AG09319 (cell line): ENCODE results near the gene CERS4.
A peak's percentile ranks its signal among the peaks of the same experiment; 100 is the strongest.

ENCODE experiments used
- DNase-seq: peaks from one replicate; pipeline ENCODE4 v3.0.0-alpha.2; 2010; ENCODE audit warnings: low read depth; ENCODE audit errors: extremely low read depth
- TF ChIP-seq, protein P1 (sequence below): IDR thresholded peaks from 2 replicates; pipeline ENCODE4 v1.5.1; 2011; ENCODE audit warnings: low read depth, mild to moderate bottlenecking, inconsistent platforms, low read length, moderate library complexity

CERS4 gene

DNA sequence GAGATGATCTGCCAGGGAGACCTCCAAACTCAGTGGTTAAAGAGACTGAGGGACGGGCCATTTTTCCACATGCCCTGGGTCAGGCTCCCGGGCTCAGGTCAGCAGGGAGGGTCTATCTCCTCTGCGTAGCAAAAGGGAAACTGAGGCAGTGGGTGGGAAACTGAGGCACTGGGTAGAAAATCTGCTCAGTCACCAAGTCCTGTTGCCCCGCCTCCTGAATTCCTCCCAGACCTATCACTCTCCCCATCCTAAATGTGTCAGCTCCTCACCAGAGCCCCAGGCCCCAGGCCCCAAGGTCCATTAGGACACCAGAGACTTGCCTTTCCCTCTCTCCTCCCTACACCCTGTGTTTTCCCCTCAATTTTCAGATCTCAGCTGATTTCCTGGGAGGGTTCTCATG, 96.6 kb downstream of the CERS4 start:
- TF ChIP-seq, protein P1, sequence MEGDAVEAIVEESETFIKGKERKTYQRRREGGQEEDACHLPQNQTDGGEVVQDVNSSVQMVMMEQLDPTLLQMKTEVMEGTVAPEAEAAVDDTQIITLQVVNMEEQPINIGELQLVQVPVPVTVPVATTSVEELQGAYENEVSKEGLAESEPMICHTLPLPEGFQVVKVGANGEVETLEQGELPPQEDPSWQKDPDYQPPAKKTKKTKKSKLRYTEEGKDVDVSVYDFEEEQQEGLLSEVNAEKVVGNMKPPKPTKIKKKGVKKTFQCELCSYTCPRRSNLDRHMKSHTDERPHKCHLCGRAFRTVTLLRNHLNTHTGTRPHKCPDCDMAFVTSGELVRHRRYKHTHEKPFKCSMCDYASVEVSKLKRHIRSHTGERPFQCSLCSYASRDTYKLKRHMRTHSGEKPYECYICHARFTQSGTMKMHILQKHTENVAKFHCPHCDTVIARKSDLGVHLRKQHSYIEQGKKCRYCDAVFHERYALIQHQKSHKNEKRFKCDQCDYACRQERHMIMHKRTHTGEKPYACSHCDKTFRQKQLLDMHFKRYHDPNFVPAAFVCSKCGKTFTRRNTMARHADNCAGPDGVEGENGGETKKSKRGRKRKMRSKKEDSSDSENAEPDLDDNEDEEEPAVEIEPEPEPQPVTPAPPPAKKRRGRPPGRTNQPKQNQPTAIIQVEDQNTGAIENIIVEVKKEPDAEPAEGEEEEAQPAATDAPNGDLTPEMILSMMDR, result no peak
- DNase-seq, result no peak

DNA sequence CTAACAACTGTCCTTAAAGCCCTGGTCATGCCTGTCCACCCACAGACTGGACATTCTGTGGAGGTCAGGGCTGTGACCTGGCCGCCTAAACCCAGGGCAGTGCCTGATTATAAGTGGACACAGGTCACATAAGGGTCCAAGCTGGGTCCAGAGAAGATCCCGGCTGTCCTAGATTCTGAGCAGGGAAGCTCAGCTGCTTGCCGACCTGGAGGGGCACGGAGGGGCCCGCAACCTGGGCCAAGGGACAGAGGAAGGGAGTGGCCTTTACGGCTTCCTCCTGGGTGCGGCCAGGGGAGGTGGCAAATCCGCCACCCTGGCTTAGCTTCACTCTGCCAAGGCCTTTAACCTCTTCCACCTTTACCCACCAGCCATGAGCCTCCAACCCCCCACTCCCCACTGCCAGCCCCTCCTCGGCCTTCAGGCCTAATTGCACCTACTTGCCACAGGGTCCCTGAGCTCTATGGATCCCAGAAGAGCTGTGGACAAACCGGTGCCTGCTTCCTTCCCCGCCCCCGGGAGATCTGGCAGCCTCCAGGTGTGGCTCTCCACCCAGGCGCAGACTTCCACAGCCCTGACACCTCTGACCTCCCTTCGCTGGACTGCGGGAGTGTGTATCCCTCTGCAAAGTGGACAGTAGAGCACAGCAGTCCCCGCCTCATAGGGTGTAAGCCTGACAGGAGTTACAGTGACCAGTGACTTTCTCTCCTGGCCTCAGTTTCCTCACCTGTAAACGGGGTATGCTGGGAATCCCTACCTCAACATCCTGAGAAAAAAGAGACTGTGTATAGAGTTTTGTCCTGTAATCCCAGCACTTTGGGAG, 97.3 kb downstream of the CERS4 start:
- no peak for DNase-seq
- TF ChIP-seq, protein P1, result no peak

DNA sequence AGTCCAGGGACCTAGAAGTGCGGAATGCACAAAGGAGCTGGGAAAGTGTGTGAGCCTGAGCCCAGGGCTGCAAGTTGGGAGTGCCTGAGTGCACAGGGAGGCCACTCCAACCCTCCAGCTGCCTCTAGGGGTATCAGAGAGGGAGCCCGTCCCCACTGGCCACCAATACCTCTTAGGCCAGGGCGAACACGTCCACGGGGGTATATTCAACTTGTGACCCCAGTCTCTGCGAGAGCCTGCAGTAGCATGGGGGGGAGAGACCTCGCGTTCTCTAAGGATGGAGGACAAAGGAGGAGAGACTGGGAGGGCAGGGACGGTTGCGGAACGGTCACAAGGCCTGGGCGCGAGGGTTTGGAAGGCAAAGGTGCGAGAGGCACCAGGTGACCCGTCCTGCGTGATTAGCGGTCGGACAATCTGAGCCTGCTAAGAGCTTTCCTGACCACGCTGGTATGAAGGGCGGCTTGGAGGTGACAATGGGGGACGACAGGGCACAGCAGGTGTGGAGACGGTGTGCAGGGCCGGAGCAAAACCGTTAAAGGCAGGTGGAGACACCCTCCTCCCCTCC, 98.3 kb downstream of the CERS4 start:
- TF ChIP-seq, protein P1, result no peak
- no peak for DNase-seq

DNA sequence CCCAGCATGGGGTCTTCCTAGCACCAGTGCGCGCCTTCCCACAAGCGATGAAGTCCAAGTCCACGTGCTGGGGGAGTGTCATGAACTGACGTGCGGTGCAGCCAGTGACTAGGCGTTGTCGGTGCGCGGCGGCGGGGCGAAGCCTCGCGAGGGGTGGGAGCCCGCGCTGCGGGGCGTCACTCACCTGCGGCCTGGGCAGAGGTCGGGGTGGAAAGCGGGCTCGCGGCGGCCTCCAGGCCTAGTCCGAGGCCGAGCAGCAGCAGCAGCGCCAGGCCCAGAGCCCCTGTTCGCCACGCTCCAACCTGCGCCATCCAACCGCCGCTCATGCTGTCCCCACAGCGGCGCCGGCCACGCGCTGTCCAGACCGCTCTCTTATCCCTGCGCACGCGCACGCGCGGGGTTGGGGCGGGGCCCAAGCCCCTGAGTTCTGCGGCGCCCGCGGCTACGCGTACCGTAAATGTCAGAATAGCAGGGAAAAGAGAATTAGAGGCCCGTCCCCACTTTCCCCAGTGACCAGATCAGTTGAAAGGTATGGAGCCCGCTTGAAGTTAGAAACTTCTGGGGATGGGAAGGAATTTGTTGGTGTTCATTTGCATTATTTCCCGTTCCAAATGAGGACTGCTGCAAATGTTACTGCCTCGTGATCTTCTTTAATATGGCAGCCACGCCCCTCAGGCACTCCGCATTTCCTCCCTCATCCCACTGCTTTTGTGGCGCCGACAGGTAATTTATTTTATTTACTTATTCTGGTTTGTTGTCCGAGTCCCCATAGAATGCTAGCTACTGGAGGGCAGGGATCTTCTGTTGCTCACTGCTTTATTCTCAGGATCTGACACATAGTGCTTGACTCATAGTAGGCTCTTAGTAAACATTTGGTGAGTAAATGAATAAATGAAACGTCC, 99.0 kb downstream of the CERS4 start, which contains the start of gene CD320:
CD320 (minus strand) TSS at position 394 of the 902 bp plus-strand sequence; CDS start at position 326, 68 bp downstream.
- DNase-seq, result peak; percentile 72
- TF ChIP-seq, protein P1, result no peak

DNA sequence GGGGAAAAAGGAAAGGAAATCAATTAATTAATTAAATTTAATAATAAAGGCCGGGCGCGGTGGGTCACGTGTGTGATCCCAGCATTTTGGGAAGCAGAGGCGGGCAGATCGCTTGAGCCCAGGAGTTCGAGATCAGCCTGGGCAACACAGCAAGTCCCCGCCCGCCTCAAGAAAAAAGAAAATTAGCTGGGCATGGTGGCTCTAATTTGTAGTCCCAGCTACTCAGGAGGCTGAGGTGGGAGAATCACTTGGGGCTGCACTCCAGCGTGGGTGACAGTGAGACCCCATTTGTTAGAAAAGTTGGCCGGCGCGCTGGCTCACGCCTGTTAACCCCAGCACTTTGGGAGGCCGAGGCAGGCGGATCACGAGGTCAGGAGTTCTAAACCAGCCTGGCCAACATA, 99.7 kb downstream of the CERS4 start:
- TF ChIP-seq, protein P1, result no peak

DNA sequence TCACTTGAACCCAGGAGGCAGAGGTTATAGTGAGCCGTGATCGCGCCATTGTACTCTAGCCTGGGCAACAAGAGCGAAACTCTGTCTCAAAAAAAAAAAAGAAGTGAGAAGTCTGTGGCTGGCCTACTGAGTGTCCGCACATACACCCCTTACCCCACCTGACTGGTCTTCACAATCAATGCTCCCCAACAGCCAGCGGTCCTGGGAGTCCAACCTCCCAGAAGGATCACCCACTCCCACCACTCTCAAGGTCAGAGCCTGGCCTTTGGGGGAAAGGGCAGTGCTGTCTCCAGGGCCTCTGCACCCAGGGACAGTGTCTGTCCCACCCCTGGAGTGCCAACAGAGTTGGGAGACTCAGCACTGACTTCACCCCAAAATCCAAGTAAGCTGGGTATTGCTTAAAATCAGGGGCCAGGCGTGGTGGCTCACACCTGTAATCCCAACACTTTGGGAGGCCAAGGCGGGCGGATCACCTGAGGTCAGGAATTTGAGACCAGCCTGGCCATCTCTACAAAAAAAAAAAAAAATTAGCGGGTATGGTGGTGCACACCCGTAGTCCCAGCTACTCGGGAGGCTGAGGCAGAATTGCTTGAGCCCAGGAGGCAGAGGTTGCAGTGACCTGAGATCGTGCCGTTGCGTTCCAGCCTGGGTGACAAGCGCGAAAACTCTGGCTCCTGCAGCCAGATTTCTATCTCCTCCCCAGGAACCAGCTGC, 101.3 kb downstream of the CERS4 start:
- DNase-seq, result no peak
- TF ChIP-seq, protein P1, result no peak

More for the DNA sequence above, 99.7 kb downstream of the CERS4 start:
- no peak for DNase-seq
